GM23248 (cell line): Measurements from ENCODE around the gene SRSF11.

Experiments used
- EZH2 ChIP-seq: fragments of 200-600 bp; sonication (generic); IDR thresholded peaks from 2 replicates; pipeline ENCODE4 v1.6.1; 2018; ENCODE audit warnings: antibody characterized with exemption, mild to moderate bottlenecking; ENCODE audit not compliant: insufficient read depth, poor library complexity, severe bottlenecking
- EZH2phosphoT487 ChIP-seq: fragments of 200-600 bp; sonication (generic); IDR thresholded peaks from 2 replicates; pipeline ENCODE4 v1.6.1; 2018; ENCODE audit warnings: antibody characterized with exemption, moderate library complexity, mild to moderate bottlenecking, low read depth; ENCODE audit not compliant: insufficient read depth

GRCh38 chr1:70234733-70235132 lies 13.6 kb downstream of the SRSF11 start:
- TF ChIP-seq EZH2 (no peak), EZH2phosphoT487 (no peak)
